Measurements from ENCODE around the gene MAP4K1. TPM values are rescaled to one million over a fixed set of nuclear protein-coding genes. Genes with fewer than 3 reads are reported as not detected.

The MAP4K1 gene
- total and polyA plus RNA-seq, 2 of the 13 experiments (the other 11 are each of a cell fraction or from before 2014, with no cell fraction given): 0.24 to 0.89 TPM

GRCh38 chr19:38551450-38551813 is 66.3 kb downstream of the MAP4K1 start (continued):
- TF ChIP-seq U2AF1 (optimal IDR thresholded peaks at IDR 0.05; ENCODE audit: low read depth, low read length): no peak
- TF ChIP-seq ZNF207 (IDR thresholded peaks at IDR 0.05; ENCODE audit: borderline replicate concordance): no peak

GRCh38 chr19:38550376-38550775 is 67.4 kb downstream of the MAP4K1 start:
- no peaks in the 10 kb centered on the region for H3K79me2 ChIP-seq (ENCODE audit: insufficient read depth, low read length)
- DNase-seq (ENCODE audit: low spot score) (no peak), ATAC-seq (no peak), FAIRE-seq (no peak)
- intact Hi-C loops (cut with micrococcal nuclease; ENCODE audit: unreplicated experiment) (no loop called here), in situ Hi-C loops (cut with HindIII; ENCODE audit: extremely low pct_ligation_motif_present, low pct_unique_long_range_greater_than_20kb) (no loop called here)
- no peaks in the 10 kb centered on the region for H3K4me1 ChIP-seq (ENCODE audit: insufficient read depth, low read length)
- no peak overlapping the region for H3K4me3 ChIP-seq (replicated peaks in 1 of 3; ENCODE audit: insufficient read depth in 1 of 3, low read depth in 2 of 3, low read length in 3 of 3)
- peaks cover 0 to 7% of the 10 kb centered on the region in 2 experiments; a peak in 2 of 5 replicates for H3K27me3 ChIP-seq (ENCODE audit: control insufficient read depth in 1 of 2, insufficient read depth in 2 of 2, low read length in 2 of 2)
- ChIA-PET CTCF (ENCODE audit: low intra/inter-chr PET ratio, low total read pairs) (no interaction called here), POLR2A (no interaction called here)
- no peaks in the 10 kb centered on the region for H3K9me3 ChIP-seq (ENCODE audit: low read length)
- no peaks in the 10 kb centered on the region for H3K36me3 ChIP-seq (replicated peaks in 1 of 2; ENCODE audit: control insufficient read depth in 1 of 2, insufficient read depth in 2 of 2, low read length in 2 of 2)
- no peak overlapping the region for H3K27ac ChIP-seq (ENCODE audit: extremely low read length, insufficient read depth, low read length)
- H3K9ac ChIP-seq (ENCODE audit: insufficient read depth, low read depth, low read length): no peak overlapping the region
- BruUV-seq (replicated peaks): no TSS peak
- H3K4me2 ChIP-seq (ENCODE audit: low read depth, low read length): no peak overlapping the region
- TF ChIP-seq ZNF546 (CRISPR knock-in tag; conservative IDR thresholded peaks at IDR 0.05) (no peak), ZNF121 (CRISPR knock-in tag; IDR thresholded peaks at IDR 0.05) (peak; percentile 60; the same call in 1 of the 2 replicates)
- no peaks in the 10 kb centered on the region for H4K20me1 ChIP-seq (ENCODE audit: insufficient read depth, low read length)
- WGBS (ENCODE audit: low lambda C conversion rate): 0% methylated on average over 3 of the region's 3 CpGs
- no peak overlapping the region for H2AFZ ChIP-seq (ENCODE audit: low read length)

GRCh38 chr19:38549942-38550341 is 67.8 kb downstream of the MAP4K1 start:
- no peaks in the 10 kb centered on the region for H4K20me1 ChIP-seq (ENCODE audit: insufficient read depth, low read length)
- no peak overlapping the region for H3K9ac ChIP-seq (ENCODE audit: insufficient read depth, low read depth, low read length)
- H3K9me3 ChIP-seq (ENCODE audit: low read length): no peaks in the 10 kb centered on the region
- no peaks in the 10 kb centered on the region for H3K36me3 ChIP-seq (replicated peaks in 1 of 2; ENCODE audit: control insufficient read depth in 1 of 2, insufficient read depth in 2 of 2, low read length in 2 of 2)
- no peak overlapping the region for H2AFZ ChIP-seq (ENCODE audit: low read length)
- in situ Hi-C loops (cut with HindIII; ENCODE audit: extremely low pct_ligation_motif_present, low pct_unique_long_range_greater_than_20kb) (loop anchor here (10.0 kb wide), 1 partner anchor 85 kb away; no protein-coding TSS in a partner anchor), intact Hi-C loops (cut with micrococcal nuclease; ENCODE audit: unreplicated experiment) (no loop called here)
- no peak for FAIRE-seq
- ATAC-seq: no peak
- H3K4me3 ChIP-seq (replicated peaks in 1 of 3; ENCODE audit: insufficient read depth in 1 of 3, low read depth in 2 of 3, low read length in 3 of 3): no peak overlapping the region
- 0 out of 2 replicates have a peak, but pooled peaks cover 2% of the 10 kb centered on the region for H3K4me1 ChIP-seq (ENCODE audit: insufficient read depth, low read length)
- ChIA-PET POLR2A (no interaction called here), CTCF (ENCODE audit: low intra/inter-chr PET ratio, low total read pairs) (no interaction called here)
- no peak for DNase-seq (ENCODE audit: low spot score)
- 4% methylated on average over 4 of the region's 4 CpGs for WGBS (ENCODE audit: low lambda C conversion rate)
- no peak for TF ChIP-seq ZNF883 (CRISPR knock-in tag; IDR thresholded peaks at IDR 0.05; ENCODE audit: not compliant biosample characterization)
- TF ChIP-seq SMARCC2 (IDR thresholded peaks at IDR 0.05): no peak
- TF ChIP-seq ZFY (CRISPR knock-in tag; IDR thresholded peaks at IDR 0.05): no peak
- TF ChIP-seq ZSCAN12 (CRISPR knock-in tag; IDR thresholded peaks at IDR 0.05): no peak
- no peak overlapping the region for H3K4me2 ChIP-seq (ENCODE audit: low read depth, low read length)
- no peaks in the 10 kb centered on the region for H3K79me2 ChIP-seq (ENCODE audit: insufficient read depth, low read length)
- BruUV-seq (replicated peaks): no TSS peak
- no peak overlapping the region for H3K27ac ChIP-seq (ENCODE audit: extremely low read length, insufficient read depth, low read length)
- H3K27me3 ChIP-seq (ENCODE audit: control insufficient read depth in 1 of 2, insufficient read depth in 2 of 2, low read length in 2 of 2): peaks cover 0 to 7% of the 10 kb centered on the region in 2 experiments; a peak in 2 of 5 replicates

Data from HepG2 (cell line).